Gastroesophageal sphincter (tissue), 4 donors: ENCODE data around the gene PHLDA1. TPM values are rescaled to one million over a fixed set of nuclear protein-coding genes. Genes with fewer than 3 reads are reported as not detected.

Experiments used
- ATAC-seq: fragments of 150-250 bp; one replicate; pipeline ENCODE4 v1.9.1; 2016; ENCODE audit warnings: mild to moderate bottlenecking, moderate library complexity
- H3K27ac ChIP-seq, 4 donors: fragments of 200-600 bp; sonication (generic) in 3 of 4; 1 replicate in 3 of 4; 2 replicates in 1 of 4; pipeline ENCODE4 v1.5.1; 2016 to 2019
- H3K27me3 ChIP-seq: fragments of 200-600 bp; sonication (generic); one replicate; pipeline ENCODE4 v1.5.1; 2019
- H3K36me3 ChIP-seq, 2 donors: fragments of 200-600 bp; sonication (generic); one replicate each; pipeline ENCODE4 v1.5.1; 2019; ENCODE audit warnings: control low read depth in 1 of 2
- H3K4me1 ChIP-seq, 3 donors: fragments of 200-600 bp; sonication (generic); 1 replicate in 2 of 3; 2 replicates in 1 of 3; pipeline ENCODE4 v1.5.1; 2016 to 2019; ENCODE audit warnings: control low read depth in 2 of 3
- H3K4me3 ChIP-seq, 2 donors: fragments of 200-600 bp; sonication (generic); one replicate each; pipeline ENCODE4 v1.5.1; 2019; ENCODE audit warnings: mild to moderate bottlenecking in 1 of 2, moderate library complexity in 1 of 2
- H3K9me3 ChIP-seq, 3 donors: fragments of 200-600 bp; sonication (generic); one replicate each; pipeline ENCODE4 v1.5.1; 2017 to 2019; ENCODE audit warnings: control low read depth in 2 of 3
- CTCF ChIP-seq, 4 experiments: fragments of 200-600 bp in 2 of 4; fragments of 450-650 bp in 2 of 4; sonication (generic) in 1 of 4; IDR thresholded peaks; one replicate each; pipeline ENCODE4 v1.5.1; 2017 to 2019; ENCODE audit warnings: antibody characterized with exemption in 4 of 4, mild to moderate bottlenecking in 2 of 4, moderate library complexity in 2 of 4
- EP300 ChIP-seq: sonication (generic); formaldehyde crosslinking; IDR thresholded peaks from one replicate; pipeline ENCODE4 v1.6.1; 2017; ENCODE audit warnings: antibody characterized with exemption, mild to moderate bottlenecking
- POLR2A ChIP-seq, 2 donors: fragments of 450-650 bp; IDR thresholded peaks; one replicate each; pipeline ENCODE4 v1.6.1; 2017; ENCODE audit warnings: antibody characterized with exemption in 2 of 2, mild to moderate bottlenecking in 2 of 2, moderate library complexity in 1 of 2
- POLR2AphosphoS5 ChIP-seq: sonication (generic); formaldehyde crosslinking; IDR thresholded peaks from one replicate; pipeline ENCODE4 v1.6.1; 2017; ENCODE audit warnings: antibody characterized with exemption
- WGBS, 2 donors: methylation state at CpG; one replicate each; pipeline ENCODE4 v1.1.5; 2018; ENCODE audit warnings: low coverage in 1 of 2; 5-methylcytosine and 5-hydroxymethylcytosine counted together
- total RNA-seq, 4 donors: library from RNA; depleted of rRNA; stranded (reverse); fragments of >200 nt; gene quantifications; one replicate each; pipeline ENCODE4 v1.1.0, GENCODE V29; 2016

PHLDA1 gene
- total RNA-seq = 10 to 100 TPM in 1 of 4 donors, 1 to 10 TPM in 3; 4.4 to 14.4 (median 7.6) TPM

- H3K27me3 ChIP-seq = no peaks in the 10 kb centered on the region
- no peaks in the 10 kb centered on the region for H3K36me3 ChIP-seq
- H3K4me1 ChIP-seq = peaks cover 0 to 28% (median 0%) of the 10 kb centered on the region in 3 donors
- H3K27ac ChIP-seq = peak within 1 kb of the TSS; percentile 93 to 96 (median 96)
- peak within 1 kb of the TSS; percentile 76 to 78 for H3K4me3 ChIP-seq
- H3K9me3 ChIP-seq = no peaks in the 10 kb centered on the region
- ATAC-seq = peak; percentile 95
- TF ChIP-seq POLR2AphosphoS5 (peak; percentile 82), EP300 (no peak), CTCF (IDR thresholded peaks at IDR 0.05) (peak; percentile 11 to 86 (median 71)), POLR2A (IDR thresholded peaks at IDR 0.05) (peak; percentile 85 to 92)
- whole genome bisulfite sequencing, 2 donors = no CpG with 5 or more reads among the region's 67 CpGs
Observed at GRCh38 chr12:76031414-76032042, at the start of gene PHLDA1. TSS of gene PHLDA1 (minus strand) at chr12:76031776.

- Histone ChIP-seq H3K36me3 (peaks cover 0 to 4% of the 10 kb centered on the region in 2 donors), H3K9me3 (peaks cover 0 to 13% (median 0%) of the 10 kb centered on the region in 3 donors), H3K4me1 (peaks cover 0 to 39% (median 2%) of the 10 kb centered on the region in 3 donors), H3K4me3 (no peak overlapping the region), H3K27ac (no peak overlapping the region), H3K27me3 (no peaks in the 10 kb centered on the region)
- no peak for TF ChIP-seq CTCF (IDR thresholded peaks at IDR 0.05)
- TF ChIP-seq POLR2AphosphoS5 = no peak
- TF ChIP-seq POLR2A (IDR thresholded peaks at IDR 0.05) = no peak
- TF ChIP-seq EP300 = no peak
- 76 to 78% methylated on average over 5 to 6 of the region's 6 CpGs for WGBS, 2 donors
- ATAC-seq = no peak
Observed at GRCh38 chr12:76080729-76081415, 49.3 kb upstream of the PHLDA1 start.

- no peaks in the 10 kb centered on the region for H3K27me3 ChIP-seq
- no peak for TF ChIP-seq POLR2AphosphoS5
- no peak for TF ChIP-seq CTCF (IDR thresholded peaks at IDR 0.05)
- TF ChIP-seq POLR2A (IDR thresholded peaks at IDR 0.05) = no peak
- no peak for TF ChIP-seq EP300
- 70 to 79% methylated on average over 2 of the region's 2 CpGs for WGBS, 2 donors
- no peak overlapping the region for H3K27ac ChIP-seq
- peaks cover 0 to 42% (median 2%) of the 10 kb centered on the region in 3 donors for H3K4me1 ChIP-seq
- H3K9me3 ChIP-seq = peaks cover 0 to 13% (median 0%) of the 10 kb centered on the region in 3 donors
- peaks cover 0 to 4% of the 10 kb centered on the region in 2 donors for H3K36me3 ChIP-seq
- H3K4me3 ChIP-seq = no peak overlapping the region
- ATAC-seq = no peak
Observed at GRCh38 chr12:76080017-76080728, 48.6 kb upstream of the PHLDA1 start.

GRCh38 chr12:76078748-76079147 is 47.2 kb upstream of the PHLDA1 start:
- 100% methylated on average over 1 to 2 of the region's 2 CpGs for WGBS, 2 donors
- Histone ChIP-seq H3K4me1 (peaks cover 0 to 53% (median 2%) of the 10 kb centered on the region in 3 donors), H3K9me3 (peaks cover 0 to 13% (median 0%) of the 10 kb centered on the region in 3 donors), H3K4me3 (no peak overlapping the region), H3K36me3 (peaks cover 0 to 4% of the 10 kb centered on the region in 2 donors), H3K27me3 (no peaks in the 10 kb centered on the region), H3K27ac (no peak overlapping the region)
- no peak for ATAC-seq
- TF ChIP-seq EP300 (no peak), POLR2AphosphoS5 (no peak), CTCF (IDR thresholded peaks at IDR 0.05) (no peak)
